MG63 (cell line): ENCODE results near the gene ERAP2. TPM values are rescaled to one million over a fixed set of nuclear protein-coding genes. Genes with fewer than 3 reads are reported as not detected.
"Not testable (repeated sequence)": the region's sequence is repeated elsewhere in the genome, so short reads cannot be mapped to it uniquely, and the experiment has no call there.

ENCODE experiments used
- DNase-seq: peaks from one replicate; pipeline ENCODE4 v3.0.0-alpha.2; 2020
- H3K27me3 ChIP-seq: fragments of 250-450 bp; sonication (Bioruptor Pico); 2 replicates; pipeline ENCODE4 v1.5.1; 2020; ENCODE audit warnings: mild to moderate bottlenecking, moderate library complexity
- H3K36me3 ChIP-seq: fragments of 250-450 bp; sonication (Bioruptor Pico); 2 replicates; pipeline ENCODE4 v1.5.1; 2020; ENCODE audit warnings: mild to moderate bottlenecking, moderate library complexity
- H3K4me3 ChIP-seq: fragments of 250-450 bp; sonication (Bioruptor Pico); 2 replicates; pipeline ENCODE4 v1.5.1; 2020; ENCODE audit warnings: mild to moderate bottlenecking, moderate library complexity
- H3K9me3 ChIP-seq: fragments of 250-450 bp; sonication (Bioruptor Pico); 2 replicates; pipeline ENCODE4 v1.5.1; 2020; ENCODE audit warnings: mild to moderate bottlenecking, moderate library complexity
- total RNA-seq: library from RNA; depleted of rRNA; stranded (reverse); fragments of >200 nt; shearing (Covaris generic); gene quantifications from 2 replicates; pipeline ENCODE4 v1.2.3, GENCODE V29; 2014; ENCODE audit warnings: low replicate concordance; rRNA removed

ERAP2 gene
- total RNA-seq: 0.43 and 1.9 TPM in 2 replicates

DNA sequence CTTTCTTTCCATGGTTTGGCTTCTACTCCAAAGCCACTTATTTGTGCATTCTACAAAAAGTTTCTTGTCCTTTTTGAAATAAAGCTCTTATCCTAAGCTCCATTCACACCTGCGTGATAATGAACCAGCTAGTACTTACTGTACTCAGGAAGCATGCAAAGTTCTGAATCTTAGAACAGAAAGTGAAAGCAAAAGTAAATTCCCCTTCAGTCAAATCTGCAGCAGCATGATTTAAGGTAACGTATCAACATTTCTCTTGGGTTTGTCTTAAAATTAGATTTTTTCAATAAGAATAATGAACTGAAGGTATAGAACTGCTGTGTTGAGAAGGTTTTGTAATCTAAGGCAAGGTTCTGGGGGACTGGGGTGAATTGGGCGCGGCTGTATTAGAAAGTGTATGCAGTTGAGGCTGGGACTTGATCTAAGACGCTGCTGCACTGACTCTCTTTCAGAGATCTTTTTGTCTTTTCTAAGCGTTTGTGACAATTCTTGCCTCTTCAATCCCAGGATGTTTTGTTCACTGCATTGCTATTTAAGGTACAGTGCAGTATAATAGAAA, at the start of gene ERAP2:
TSS of gene ERAP2 (plus strand) at position 209 of the 559 bp plus-strand sequence. CDS start 3,186 bp downstream, outside the sequence.
- Histone ChIP-seq H3K27me3 (no peaks in the 10 kb centered on the region), H3K36me3 (peaks cover 3% of the 10 kb centered on the region; the same call in 1 of the 2 replicates), H3K9me3 (no peaks in the 10 kb centered on the region), H3K4me3 (peak within 1 kb of the TSS; percentile 67)
- DNase-seq: no peak

- no peaks in the 10 kb centered on the region for H3K27me3 ChIP-seq
- DNase-seq: no peak
- H3K36me3 ChIP-seq: no peaks in the 10 kb centered on the region
- no peak overlapping the region for H3K4me3 ChIP-seq
- no peaks in the 10 kb centered on the region for H3K9me3 ChIP-seq
Measured at GRCh38 chr5:96829297-96829696, 47.0 kb upstream of the ERAP2 start.

DNA sequence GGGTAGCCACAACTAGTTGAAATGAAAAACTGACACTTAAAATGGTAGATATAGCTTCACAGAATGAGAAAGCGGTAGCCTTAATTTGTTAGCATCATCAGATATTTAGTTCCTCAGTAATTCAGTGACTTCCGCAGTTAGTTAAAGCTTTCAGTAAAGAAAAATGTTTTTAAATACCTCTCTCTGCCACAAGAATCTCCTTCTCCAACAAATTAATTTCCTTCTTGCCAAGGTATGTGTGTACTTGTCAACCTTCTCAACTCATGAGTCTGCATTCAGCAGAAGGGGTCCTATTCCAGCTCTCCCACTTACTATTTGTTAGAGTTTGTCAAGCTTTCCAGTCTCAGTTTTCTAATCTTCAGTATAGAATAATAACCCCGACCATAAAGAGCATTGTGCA, 42.3 kb upstream of the ERAP2 start:
- Histone ChIP-seq H3K27me3 (no peaks in the 10 kb centered on the region), H3K4me3 (no peak overlapping the region)

DNA sequence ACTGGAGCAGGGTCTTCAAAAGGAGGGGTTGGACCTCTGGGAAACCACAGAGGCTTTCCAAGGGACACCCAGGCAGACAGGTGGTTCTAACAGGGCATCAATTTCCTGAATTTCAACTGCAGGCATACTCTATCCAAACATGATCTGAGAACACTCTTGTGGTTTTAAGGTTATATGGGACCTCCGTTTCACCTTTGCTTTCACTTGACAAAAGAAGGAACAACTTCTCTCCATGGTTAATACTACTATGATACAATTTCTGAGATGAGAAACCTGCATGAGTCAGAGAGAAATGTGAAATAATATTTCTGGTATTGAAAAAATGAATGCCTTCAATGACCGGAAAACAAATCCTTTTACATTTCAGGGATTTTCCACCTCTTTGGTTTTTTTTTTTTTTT, 40.5 kb upstream of the ERAP2 start:
- DNase-seq: no peak
- H3K4me3 ChIP-seq: no peak overlapping the region
- H3K27me3 ChIP-seq: no peaks in the 10 kb centered on the region
- no peaks in the 10 kb centered on the region for H3K36me3 ChIP-seq
- H3K9me3 ChIP-seq: no peaks in the 10 kb centered on the region

More for the DNA sequence above, 42.3 kb upstream of the ERAP2 start:
- no peaks in the 10 kb centered on the region for H3K9me3 ChIP-seq
- DNase-seq: no peak
- no peaks in the 10 kb centered on the region for H3K36me3 ChIP-seq

- no peaks in the 10 kb centered on the region for H3K27me3 ChIP-seq
- no peaks in the 10 kb centered on the region for H3K36me3 ChIP-seq
- H3K9me3 ChIP-seq: no peaks in the 10 kb centered on the region
- no peak overlapping the region for H3K4me3 ChIP-seq
- DNase-seq: no peak
Measured at GRCh38 chr5:96836817-96837216, 39.5 kb upstream of the ERAP2 start.

DNA sequence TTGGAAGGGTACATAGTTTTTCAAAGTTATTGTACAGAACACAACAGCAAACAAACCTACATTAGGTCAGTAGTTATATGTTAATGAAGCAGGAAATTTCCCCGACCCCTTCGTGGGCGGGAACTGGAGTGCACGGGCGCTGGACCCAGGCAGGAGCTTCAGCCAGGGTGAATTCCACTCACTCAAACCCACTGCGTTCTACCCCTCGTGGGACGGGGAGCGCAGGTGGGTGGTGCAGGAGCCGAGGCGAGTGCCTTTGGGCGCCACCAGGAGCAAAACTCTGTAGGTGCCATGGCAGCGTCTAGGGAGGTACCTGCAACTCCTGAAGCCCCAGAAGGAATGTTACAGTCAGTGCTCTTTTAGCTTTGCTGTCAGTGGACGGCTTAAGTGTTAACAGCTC, 39.0 kb upstream of the ERAP2 start:
- Histone ChIP-seq H3K4me3 (no peak overlapping the region), H3K36me3 (no peaks in the 10 kb centered on the region), H3K27me3 (no peaks in the 10 kb centered on the region), H3K9me3 (no peaks in the 10 kb centered on the region)
- DNase-seq: no peak

GRCh38 chr5:96838201-96839070, 37.9 kb upstream of the ERAP2 start:
- H3K27me3 ChIP-seq: no peaks in the 10 kb centered on the region
- no peaks in the 10 kb centered on the region for H3K36me3 ChIP-seq
- no peak overlapping the region for H3K4me3 ChIP-seq
- H3K9me3 ChIP-seq: no peaks in the 10 kb centered on the region
- DNase-seq: no peak

DNA sequence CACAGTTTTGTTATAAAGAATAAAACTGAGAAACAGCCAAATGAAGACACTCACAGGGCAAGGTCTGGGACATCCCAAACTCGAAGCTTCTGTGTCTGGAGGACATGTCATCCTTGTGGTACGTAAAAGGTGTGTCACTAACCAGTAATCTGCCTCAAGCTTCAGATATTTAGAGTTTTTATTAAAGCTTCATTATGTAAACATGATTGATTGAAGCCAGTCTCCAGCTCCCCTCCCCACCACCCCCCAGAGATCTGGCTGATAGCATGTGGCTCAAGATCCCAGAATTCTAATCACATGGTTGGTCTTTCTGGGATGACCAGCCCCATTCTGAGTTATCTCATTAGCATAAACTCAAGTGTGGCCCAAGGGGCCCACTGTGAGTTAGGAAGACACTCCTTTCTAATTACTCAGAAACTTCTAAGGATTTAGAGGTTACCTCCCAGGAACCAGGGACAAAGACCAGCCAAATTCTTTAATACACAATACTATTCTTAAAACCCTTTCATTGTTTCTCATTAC, 37.2 kb upstream of the ERAP2 start:
- no peaks in the 10 kb centered on the region for H3K36me3 ChIP-seq
- H3K4me3 ChIP-seq: no peak overlapping the region
- no peaks in the 10 kb centered on the region for H3K27me3 ChIP-seq
- no peaks in the 10 kb centered on the region for H3K9me3 ChIP-seq
- DNase-seq: no peak

GRCh38 chr5:96841931-96842330, 34.4 kb upstream of the ERAP2 start:
- not testable (repeated sequence) for H3K36me3 ChIP-seq

GRCh38 chr5:96843140-96843539, 33.2 kb upstream of the ERAP2 start:
- H3K36me3 ChIP-seq: no peaks in the 10 kb centered on the region
- H3K9me3 ChIP-seq: peaks cover under 1% of the 10 kb centered on the region; the same call in 1 of the 2 replicates
- no peaks in the 10 kb centered on the region for H3K27me3 ChIP-seq
- DNase-seq: no peak
- H3K4me3 ChIP-seq: no peak overlapping the region

More at GRCh38 chr5:96841931-96842330, 34.4 kb upstream of the ERAP2 start:
- H3K9me3 ChIP-seq, H3K4me3 ChIP-seq, H3K27me3 ChIP-seq, DNase-seq: not testable (repeated sequence)

DNA sequence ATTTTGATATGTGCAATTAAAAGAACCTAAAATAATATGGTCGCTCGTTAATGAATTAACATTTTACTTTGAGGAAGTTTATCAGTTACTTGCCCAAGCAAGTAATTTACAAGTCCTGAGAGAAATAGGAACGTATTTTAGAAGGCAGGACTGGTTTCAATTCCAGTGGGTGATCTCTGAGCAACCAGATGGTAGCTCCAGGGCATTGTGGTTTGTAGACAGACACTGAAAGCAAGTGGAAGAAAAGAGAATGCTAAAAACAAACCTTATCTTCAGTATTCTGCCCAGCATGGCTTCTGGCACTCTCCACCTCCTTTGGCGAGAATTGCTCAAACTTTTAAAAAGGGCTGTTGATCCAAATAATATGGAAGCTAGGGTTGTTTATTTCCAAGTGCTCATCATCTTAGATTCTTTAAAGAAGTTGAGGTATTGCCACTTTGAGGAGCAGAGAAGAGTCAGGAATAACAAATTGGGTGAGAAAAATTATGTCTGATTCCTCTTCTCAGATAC, 31.8 kb upstream of the ERAP2 start:
- Histone ChIP-seq H3K27me3 (no peaks in the 10 kb centered on the region), H3K4me3 (no peak overlapping the region), H3K36me3 (no peaks in the 10 kb centered on the region), H3K9me3 (peaks cover 12% of the 10 kb centered on the region)
- DNase-seq: peak; percentile 45

DNA sequence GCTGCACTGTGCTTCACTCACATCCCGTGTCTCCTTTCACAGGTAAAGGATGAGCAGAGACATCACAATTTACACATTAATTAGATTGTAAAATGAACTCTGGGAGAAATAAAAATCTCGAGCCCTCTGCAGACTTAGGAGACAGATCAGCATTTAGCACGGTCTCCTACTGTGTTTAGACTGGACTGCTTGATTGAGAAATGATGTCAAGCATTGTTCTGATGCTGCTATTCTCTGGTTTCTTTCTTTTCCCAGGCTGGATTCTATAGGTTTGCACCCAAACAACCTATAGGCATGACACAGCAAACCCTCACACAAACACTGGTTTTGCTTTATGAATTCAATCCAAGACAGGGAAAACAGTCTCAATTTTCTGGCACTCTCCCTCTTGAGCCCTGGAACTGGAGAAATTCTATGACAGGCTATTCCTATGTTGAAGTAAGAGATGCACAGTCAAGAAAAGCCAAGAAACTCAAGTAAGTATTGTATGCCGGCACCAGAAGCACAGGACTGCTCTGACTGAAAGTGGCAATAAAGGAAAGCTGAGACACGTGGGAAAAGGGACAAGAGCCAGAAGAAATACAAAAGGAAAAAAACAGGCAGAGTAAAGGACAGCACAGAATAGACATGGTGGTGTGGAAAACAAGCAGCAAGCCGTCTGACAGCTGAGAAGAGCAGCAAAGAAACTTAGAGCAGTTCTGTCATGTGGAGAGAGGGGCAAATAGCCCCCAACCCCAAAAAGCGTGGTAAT, 24.8 kb upstream of the ERAP2 start:
- Histone ChIP-seq H3K36me3 (no peaks in the 10 kb centered on the region), H3K4me3 (no peak overlapping the region), H3K27me3 (no peaks in the 10 kb centered on the region), H3K9me3 (peaks cover 14% of the 10 kb centered on the region)
- no peak for DNase-seq

- DNase-seq: no peak
- peaks cover 14% of the 10 kb centered on the region for H3K9me3 ChIP-seq
- no peak overlapping the region for H3K4me3 ChIP-seq
- H3K27me3 ChIP-seq: no peaks in the 10 kb centered on the region
- H3K36me3 ChIP-seq: no peaks in the 10 kb centered on the region
Measured at GRCh38 chr5:96852759-96853158, 23.5 kb upstream of the ERAP2 start.

- DNase-seq: no peak
- Histone ChIP-seq H3K9me3 (peaks cover 7% of the 10 kb centered on the region), H3K4me3 (no peak overlapping the region), H3K27me3 (no peaks in the 10 kb centered on the region), H3K36me3 (no peaks in the 10 kb centered on the region)
Measured at GRCh38 chr5:96854067-96854466, 22.2 kb upstream of the ERAP2 start.

DNA sequence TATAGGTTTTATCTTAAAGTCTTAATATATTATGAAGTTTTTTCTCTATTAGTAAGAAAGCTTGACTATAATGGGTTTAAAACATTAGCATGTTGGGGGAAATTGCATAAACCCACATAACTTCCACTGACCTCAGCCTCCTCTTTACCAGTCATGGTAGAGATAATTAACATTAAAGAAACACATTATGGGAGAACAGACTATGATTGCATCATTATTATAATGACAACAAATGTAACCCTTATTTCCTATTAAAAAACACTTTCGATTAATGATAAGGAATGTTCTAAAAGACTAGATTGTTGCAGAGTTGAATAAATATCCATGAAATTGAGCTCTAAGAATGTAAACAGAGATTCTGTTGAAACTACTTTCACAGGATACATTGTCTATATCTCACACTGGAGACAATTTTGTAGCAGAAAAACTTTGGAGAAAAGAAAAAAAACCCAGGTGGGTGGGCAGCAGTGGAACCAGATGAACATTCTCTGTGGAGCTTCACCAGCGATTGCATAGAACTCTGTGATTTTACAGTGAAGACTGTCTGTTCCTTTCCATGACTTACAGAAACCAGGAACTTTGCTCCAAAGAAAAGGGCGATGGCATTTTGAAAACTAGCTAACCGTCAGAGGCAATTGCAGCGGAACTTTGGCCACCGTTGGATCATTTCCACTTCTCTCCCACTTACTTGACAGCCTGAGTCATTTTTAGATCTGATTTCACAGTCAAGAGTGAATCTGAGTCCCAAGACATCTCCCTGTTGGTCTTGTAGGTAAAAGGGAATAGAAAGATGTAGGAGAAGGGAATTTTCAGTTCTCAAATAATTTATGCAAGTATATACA, 21.0 kb upstream of the ERAP2 start:
- Histone ChIP-seq H3K9me3 (no peaks in the 10 kb centered on the region), H3K36me3 (no peaks in the 10 kb centered on the region), H3K4me3 (no peak overlapping the region), H3K27me3 (no peaks in the 10 kb centered on the region)
- DNase-seq: peak; percentile 70

DNA sequence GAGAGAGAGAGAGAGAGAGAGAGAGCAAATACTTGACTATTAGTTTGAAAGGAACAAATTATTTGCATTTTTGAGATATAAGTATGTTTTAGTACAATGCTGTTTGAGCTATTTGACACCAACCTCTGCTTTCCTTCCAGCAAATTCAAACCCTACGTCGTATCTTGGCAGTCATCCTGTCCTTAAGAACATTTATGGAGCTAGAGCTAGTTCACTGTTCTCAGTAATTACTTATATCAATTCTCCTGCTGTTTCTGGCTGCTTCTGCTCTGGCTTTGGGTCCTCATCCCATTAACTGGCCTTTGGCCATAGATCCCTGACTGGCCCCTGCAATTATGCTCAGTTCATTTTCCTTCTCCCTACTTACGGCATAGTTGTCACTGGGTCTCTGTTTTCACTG, 19.9 kb upstream of the ERAP2 start:
- DNase-seq: peak; percentile 26
- Histone ChIP-seq H3K4me3 (no peak overlapping the region), H3K36me3 (no peaks in the 10 kb centered on the region), H3K9me3 (no peaks in the 10 kb centered on the region), H3K27me3 (no peaks in the 10 kb centered on the region)
